NCI-H345 (cell line): Measurements from ENCODE around the gene PKP1.
A peak's percentile ranks its signal among the peaks of the same experiment; 100 is the strongest.
"Not testable (repeated sequence)": the region's sequence is repeated elsewhere in the genome, so short reads cannot be mapped to it uniquely, and the experiment has no call there.

ENCODE experiments used
- DNase-seq: peaks from one replicate; lab custom pipeline; 2025; lab: John Stamatoyannopoulos, UW

Gene PKP1, protein sequence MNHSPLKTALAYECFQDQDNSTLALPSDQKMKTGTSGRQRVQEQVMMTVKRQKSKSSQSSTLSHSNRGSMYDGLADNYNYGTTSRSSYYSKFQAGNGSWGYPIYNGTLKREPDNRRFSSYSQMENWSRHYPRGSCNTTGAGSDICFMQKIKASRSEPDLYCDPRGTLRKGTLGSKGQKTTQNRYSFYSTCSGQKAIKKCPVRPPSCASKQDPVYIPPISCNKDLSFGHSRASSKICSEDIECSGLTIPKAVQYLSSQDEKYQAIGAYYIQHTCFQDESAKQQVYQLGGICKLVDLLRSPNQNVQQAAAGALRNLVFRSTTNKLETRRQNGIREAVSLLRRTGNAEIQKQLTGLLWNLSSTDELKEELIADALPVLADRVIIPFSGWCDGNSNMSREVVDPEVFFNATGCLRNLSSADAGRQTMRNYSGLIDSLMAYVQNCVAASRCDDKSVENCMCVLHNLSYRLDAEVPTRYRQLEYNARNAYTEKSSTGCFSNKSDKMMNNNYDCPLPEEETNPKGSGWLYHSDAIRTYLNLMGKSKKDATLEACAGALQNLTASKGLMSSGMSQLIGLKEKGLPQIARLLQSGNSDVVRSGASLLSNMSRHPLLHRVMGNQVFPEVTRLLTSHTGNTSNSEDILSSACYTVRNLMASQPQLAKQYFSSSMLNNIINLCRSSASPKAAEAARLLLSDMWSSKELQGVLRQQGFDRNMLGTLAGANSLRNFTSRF

DNA sequence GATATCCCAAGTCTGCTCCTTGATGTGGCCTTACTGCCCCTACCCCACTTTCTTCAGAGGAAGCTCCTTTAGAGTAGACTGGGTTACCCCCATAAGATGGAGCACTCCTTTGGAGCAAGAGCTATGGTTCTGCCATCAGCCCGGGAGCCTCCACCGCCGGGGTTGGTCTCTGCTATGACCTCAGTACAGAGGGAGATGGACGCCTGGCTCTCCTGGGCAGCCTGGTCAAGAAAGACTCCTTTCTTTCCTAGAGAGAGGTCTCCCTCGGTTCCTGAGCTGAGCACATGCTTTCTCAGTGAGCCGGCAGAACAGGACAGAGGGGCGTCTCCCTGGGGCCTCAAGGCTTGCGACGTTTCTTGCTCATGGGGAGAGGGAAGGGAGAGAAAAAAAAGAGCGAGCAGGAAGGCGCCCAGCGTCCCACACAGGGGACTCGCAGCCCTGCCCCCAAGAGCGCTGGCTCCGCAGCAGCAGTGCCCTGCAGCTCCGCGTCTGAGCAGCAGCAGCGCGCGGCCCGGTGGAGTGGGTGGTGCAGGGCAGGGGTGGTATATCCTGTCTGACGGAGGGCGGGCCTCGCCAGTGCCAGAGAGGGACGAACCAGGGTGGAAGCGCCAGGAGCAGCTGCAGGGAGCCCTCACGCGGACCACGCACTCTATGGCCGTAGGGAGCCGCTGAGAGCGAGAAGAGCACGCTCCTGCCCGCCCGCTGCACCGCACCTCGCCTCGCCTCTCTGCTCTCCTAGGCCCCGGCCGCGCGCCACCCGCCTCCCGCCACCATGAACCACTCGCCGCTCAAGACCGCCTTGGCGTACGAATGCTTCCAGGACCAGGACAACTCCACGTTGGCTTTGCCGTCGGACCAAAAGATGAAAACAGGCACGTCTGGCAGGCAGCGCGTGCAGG lies at the start of gene PKP1:
TSS of gene PKP1 (plus strand) at position 576 of the 899 bp plus-strand sequence. CDS start at position 773, 197 bp downstream.
- DNase-seq: no peak

GRCh38 chr1:201239646-201240045 lies 43.7 kb upstream of the PKP1 start:
- DNase-seq: not testable (repeated sequence)

DNA sequence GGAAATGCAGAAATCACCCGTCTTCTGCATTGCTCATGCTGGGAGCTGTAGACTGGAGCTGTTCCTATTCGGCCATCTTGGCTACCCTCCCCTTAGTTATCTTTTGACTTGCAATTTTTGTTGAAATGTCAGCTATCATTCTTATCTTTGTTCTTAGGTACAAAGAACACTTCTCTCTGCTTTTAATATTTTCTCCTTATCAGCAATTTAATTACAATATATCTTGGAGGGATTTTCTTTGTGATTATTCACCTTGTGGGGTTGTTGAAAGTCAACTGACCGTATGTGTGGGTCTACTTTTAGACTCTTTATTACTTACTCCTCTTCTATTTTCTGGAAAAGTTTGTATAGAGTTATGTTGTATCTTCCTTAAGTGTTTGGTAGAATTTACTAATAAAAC lies 43.1 kb upstream of the PKP1 start:
- DNase-seq: no peak

DNA sequence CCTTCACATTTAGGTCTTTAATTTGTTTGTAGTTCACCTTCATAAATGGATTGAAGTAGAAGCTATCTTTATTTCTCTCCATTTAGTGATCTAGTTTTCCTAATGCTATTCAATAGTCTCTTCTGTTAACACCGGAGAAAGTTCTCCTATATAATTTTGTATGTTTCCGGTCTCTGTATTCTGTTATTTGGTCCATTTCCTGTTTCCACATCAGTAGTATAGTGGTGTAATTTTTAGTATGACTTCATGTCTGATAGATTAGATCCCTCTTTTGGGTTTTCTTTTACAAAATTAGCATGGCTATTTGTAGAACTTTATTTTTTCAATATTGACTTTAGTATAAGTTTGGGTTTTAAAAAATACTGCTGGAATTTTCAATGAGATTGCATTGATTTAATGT lies 41.6 kb upstream of the PKP1 start:
- DNase-seq: no peak

- DNase-seq: peak; percentile 68
These were observed 38.2 kb upstream of the PKP1 start for GRCh38 chr1:201245082-201245481.

GRCh38 chr1:201248721-201249559 lies 34.4 kb upstream of the PKP1 start:
- no peak for DNase-seq

GRCh38 chr1:201250326-201251011 lies 32.8 kb upstream of the PKP1 start:
- peak; percentile 5 for DNase-seq

- no peak for DNase-seq
These were observed 31.9 kb upstream of the PKP1 start for GRCh38 chr1:201251411-201251810.

DNA sequence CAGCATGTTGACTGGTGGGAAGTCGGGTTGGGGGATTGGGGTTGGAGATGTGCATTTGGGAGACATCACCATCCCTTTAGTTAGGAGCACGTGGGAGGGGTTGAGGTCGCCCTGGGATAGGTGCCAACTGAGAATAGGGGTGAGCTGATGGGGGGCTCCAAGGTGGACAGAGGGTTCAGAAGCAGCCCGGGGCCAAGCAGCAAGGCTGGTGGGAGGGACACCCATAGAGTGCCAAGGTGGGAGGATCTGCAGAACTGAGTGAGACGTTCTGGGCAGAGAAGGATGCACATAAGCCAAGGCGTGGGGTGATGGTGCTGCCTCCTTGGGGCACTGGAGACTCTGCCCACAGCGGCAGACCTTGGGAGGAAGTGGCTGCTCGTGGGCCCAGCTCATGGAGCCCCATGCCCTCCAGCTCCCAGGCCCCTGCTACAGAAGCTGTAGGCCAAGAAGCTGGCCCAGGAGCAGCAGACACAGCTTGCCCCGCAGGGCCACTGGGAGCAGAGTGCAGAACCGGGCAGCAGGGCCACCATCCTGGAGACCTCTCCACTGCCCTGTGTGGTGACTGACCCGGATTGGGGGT lies 31.4 kb upstream of the PKP1 start:
- DNase-seq: no peak

DNA sequence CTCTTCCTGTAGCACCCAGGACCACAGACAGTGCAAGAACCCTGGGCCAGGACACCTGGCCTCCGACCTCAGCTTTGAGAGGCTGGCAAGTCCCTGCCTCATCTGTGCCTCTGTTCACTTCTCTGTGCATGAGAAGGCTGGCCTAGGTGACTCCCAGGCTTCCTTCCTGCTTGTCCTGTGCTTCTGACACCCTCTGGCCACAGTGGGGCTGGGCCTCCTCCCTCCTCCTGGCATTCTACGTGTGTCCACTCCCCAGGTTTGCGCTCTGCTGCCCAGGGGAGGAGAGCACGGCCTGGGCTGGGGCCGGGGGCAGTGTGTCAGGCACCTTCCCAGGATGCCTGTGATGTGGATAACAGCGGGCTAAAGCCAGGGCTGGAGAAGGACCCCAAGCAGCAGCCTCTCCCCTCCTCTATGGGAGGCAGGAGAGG lies 30.3 kb upstream of the PKP1 start:
- no peak for DNase-seq

- DNase-seq: no peak
These were observed 29.9 kb upstream of the PKP1 start for GRCh38 chr1:201253411-201253810.

- DNase-seq: no peak
These were observed 29.2 kb upstream of the PKP1 start for GRCh38 chr1:201253906-201254624.

DNA sequence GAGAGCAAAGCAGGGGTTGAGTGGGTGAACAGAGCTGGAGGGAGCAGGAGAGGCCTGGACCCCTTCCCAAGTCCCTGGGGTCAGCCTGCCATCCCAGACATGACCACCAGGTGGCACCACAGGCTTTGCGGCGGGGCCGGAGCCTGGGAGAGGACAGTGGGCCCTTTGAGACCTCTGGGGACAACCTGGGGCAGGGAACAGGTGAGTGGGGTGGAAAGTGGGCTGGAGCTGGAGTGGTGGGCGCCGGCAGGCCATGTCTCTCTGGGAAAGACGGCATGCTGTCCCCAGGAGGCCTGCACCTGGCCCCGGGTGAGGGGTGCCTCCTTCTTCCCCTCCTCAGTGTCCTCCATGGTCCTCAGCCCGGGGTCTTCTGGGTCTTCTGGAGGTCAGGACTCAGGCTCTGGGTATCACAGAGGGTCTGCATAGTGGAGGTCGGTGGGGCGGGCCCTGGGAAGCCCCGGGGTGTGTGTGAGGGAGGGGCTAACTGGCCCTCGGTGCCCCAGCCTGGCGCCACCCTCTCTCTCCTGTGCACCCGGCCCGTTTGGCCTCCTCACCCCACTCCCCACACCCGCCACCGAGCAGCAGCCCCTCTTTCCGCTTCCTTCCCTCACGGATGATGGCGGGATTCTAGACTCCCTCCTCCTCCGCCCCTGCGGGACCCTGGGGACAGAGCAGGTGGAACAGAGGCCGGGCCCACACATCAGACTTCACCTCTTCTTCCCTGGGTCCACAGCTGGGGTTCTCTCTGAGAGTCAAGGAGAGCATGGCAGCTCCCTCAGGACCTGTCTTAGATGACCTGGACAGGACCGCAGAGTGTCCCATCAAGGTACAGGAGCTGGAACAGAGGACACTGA lies 28.5 kb upstream of the PKP1 start:
- DNase-seq: peak; percentile 41

DNA sequence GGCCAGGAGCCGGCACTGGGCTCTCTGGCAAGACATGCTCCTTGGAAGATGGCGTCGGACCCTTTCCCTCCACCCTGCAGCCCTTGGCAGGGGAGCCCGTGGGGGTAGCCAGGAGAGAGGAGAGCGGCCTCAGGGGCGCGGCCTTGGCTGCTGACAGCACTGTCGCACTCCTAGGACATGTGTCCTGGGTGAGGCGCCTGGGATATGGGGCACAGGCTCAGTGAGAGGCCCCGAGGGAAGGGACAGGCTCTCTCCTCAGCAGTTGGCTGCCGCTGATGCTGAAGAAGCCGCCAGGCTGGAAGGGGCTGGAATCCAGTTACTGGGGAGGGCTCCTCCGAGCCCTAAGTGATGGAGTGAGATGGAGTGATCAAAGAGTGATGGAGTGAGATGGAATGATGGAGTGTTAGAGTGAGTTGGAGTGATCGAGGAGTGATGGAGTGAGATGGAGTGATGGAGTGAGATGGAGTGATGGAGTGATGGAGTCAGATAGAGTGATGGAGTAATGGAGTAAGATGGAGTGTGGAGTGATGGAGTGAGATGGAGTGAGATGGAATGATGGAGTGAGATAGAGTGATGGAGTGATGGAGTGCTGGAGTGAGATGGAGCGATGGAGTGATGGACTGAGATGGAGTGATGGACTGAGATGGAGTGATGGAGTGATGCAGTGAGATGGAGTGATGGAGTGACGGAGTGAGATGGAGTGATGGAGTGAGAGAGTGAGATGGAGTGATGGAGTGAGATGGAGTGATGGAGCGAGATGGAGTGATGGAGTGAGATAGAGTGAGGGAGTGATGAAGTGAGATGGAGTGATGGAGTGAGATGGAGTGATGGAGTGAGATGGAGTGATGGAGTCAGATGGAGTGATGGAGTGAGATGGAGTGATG lies 27.6 kb upstream of the PKP1 start:
- DNase-seq: no peak

- not testable (repeated sequence) for DNase-seq
These were observed 25.2 kb upstream of the PKP1 start for GRCh38 chr1:201258132-201258531.

DNA sequence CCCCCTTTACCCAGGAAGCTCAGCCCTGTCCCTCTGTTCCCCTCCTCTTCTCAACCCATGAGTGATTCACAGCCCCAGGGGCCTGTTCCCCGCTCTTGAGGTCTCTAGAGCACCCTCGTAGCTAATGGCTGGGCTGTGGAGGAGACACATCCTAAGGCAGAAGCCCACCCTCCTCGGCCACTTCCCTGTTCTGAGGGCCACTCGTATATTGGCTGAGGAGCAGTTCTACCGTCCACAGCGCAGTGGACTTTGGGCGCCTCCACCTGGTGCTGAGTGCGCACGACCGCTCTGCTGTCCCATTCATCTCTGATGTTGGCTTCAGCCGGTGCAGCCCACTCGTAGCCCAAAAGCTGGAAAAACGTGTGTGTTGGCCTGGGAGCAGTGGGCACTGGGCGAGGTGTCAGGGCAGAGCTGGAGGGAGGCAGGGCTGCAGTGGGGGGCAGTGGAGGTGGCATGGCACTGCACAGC lies 24.5 kb upstream of the PKP1 start:
- DNase-seq: no peak

GRCh38 chr1:201259476-201260235 lies 23.6 kb upstream of the PKP1 start:
- DNase-seq: no peak
